Colonic mucosa (tissue), 4 donors: ENCODE measurements around the gene IFT81. TPM values are rescaled to one million over a fixed set of nuclear protein-coding genes. Genes with fewer than 3 reads are reported as not detected.
A peak's percentile ranks its signal among the peaks of the same experiment; 100 is the strongest.

Source experiments
- DNase-seq: peaks from one replicate; pipeline ENCODE4 v3.0.0-alpha.2; 2020
- H3K27ac ChIP-seq: fragments of 200-600 bp; one replicate; pipeline ENCODE4 v1.8.0; 2021
- H3K27me3 ChIP-seq: fragments of 200-600 bp; one replicate; pipeline ENCODE4 v1.8.0; 2021
- H3K36me3 ChIP-seq: fragments of 200-600 bp; one replicate; pipeline ENCODE4 v1.8.0; 2021
- H3K4me1 ChIP-seq: fragments of 200-600 bp; one replicate; pipeline ENCODE4 v1.8.0; 2021; ENCODE audit warnings: mild to moderate bottlenecking
- H3K4me3 ChIP-seq: fragments of 200-600 bp; one replicate; pipeline ENCODE4 v1.8.0; 2021
- H3K9ac ChIP-seq, 2 donors: one replicate each; pipeline ENCODE4 v1.7.0; 2013; ENCODE audit warnings: control low read depth in 2 of 2, low read depth in 2 of 2, low read length in 2 of 2
- H3K9me3 ChIP-seq: fragments of 200-600 bp; one replicate; pipeline ENCODE4 v1.8.0; 2021
- CTCF ChIP-seq: fragments of 200-600 bp; IDR thresholded peaks from one replicate; pipeline ENCODE4 v1.8.0; 2022; ENCODE audit warnings: antibody characterized with exemption, mild to moderate bottlenecking
- intact Hi-C: fragments of 100-400 bp; cut with DNase I; formaldehyde crosslinking; loops from one replicate; pipeline ENCODE4 v1.14.1; 2022
- total RNA-seq, 2 donors: library from RNA; stranded (reverse); fragmentation: NEBNext Ultra II Directional in 1 of 2; extraction: Animal tissue kit (Norgen Biotek cat#: 25700) in 1 of 2; gene quantifications; one replicate each; pipeline ENCODE4 v1.2.1, GENCODE V29; 2021
- donor health status: healthy.
- donor health status: DM: no; HTN: no; CAD: no.
- donor health status: DM: no; HTN: no; CAD: no.

The IFT81 gene
- total RNA-seq, 2 donors from 2014 or later: 4.2 to 5.3 TPM

DNA sequence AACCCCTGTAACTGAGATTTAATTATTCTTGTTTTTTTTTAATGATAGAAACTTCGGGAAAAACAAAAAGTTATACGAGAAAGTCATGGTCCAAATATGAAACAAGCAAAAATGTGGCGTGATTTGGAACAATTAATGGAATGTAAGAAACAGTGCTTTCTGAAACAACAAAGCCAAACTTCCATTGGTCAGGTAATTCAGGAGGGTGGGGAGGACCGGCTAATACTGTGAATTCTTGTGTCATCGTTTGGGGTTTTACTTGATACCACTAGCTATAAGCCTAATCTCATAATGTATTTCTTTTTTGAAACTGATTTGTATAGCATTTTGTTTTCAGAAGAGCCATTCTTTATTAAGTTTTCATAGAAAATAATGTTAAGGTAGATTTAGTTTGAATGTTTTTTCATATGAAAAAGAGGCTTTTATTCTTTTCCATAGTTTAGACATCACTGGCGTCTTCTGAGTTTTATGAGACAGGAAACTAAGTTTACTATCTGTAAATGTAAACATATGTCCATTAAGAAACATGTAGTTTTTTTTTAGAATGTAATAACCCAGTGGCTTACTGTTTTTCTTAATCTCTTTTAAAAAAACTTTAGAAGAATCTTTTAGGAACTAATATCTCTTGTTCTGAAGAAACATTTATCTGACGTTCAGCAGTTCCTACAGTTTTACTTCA, 94.0 kb downstream of the IFT81 start:
- TF ChIP-seq CTCF: no peak
- intact Hi-C loops: loop anchor here (10.0 kb wide), 1 partner anchor 1137 kb away; no protein-coding TSS in a partner anchor
- Histone ChIP-seq H3K9me3 (no peaks in the 10 kb centered on the region), H3K4me3 (no peak overlapping the region), H3K9ac (no peak overlapping the region), H3K36me3 (no peaks in the 10 kb centered on the region), H3K27ac (no peak overlapping the region), H3K27me3 (no peaks in the 10 kb centered on the region), H3K4me1 (no peaks in the 10 kb centered on the region)
- no peak for DNase-seq

DNA sequence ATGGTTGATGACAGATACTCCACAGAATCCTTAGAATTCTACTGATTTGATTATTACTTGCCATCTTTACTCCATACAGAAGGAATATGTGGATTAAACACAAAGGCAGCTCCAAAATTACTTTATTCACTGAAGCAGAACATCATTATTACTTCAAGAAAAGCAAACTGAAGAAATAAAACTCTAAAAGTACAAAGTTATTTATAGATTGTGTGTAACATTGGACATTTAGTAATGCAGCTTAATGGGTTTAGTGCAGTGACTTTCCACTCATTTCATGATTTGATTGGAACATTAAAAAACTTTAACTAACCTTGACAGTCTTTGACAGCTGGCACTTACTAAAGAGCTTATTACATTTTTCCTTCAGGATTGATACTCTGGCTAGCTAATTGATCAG, 97.9 kb downstream of the IFT81 start:
- intact Hi-C loops: loop anchor here (5.0 kb wide), 1 partner anchor 60 kb away; the partner anchor contains the start of gene ATP2A2
- TF ChIP-seq CTCF: no peak
- no peak overlapping the region for H3K27ac ChIP-seq

GRCh38 chr12:110222433-110222832, 98.3 kb downstream of the IFT81 start:
- Histone ChIP-seq H3K27me3 (no peaks in the 10 kb centered on the region), H3K9ac (no peak overlapping the region), H3K9me3 (no peaks in the 10 kb centered on the region), H3K4me1 (no peaks in the 10 kb centered on the region), H3K27ac (no peak overlapping the region), H3K36me3 (no peaks in the 10 kb centered on the region), H3K4me3 (no peak overlapping the region)
- no peak for TF ChIP-seq CTCF
- intact Hi-C loops: loop anchor here (5.0 kb wide), 1 partner anchor 60 kb away; the partner anchor contains the start of gene ATP2A2
- DNase-seq: no peak

More for the DNA sequence above, 97.9 kb downstream of the IFT81 start:
- no peak overlapping the region for H3K9ac ChIP-seq
- H3K36me3 ChIP-seq: no peaks in the 10 kb centered on the region
- H3K4me1 ChIP-seq: no peaks in the 10 kb centered on the region
- H3K9me3 ChIP-seq: no peaks in the 10 kb centered on the region
- no peak overlapping the region for H3K4me3 ChIP-seq
- H3K27me3 ChIP-seq: no peaks in the 10 kb centered on the region
- no peak for DNase-seq

DNA sequence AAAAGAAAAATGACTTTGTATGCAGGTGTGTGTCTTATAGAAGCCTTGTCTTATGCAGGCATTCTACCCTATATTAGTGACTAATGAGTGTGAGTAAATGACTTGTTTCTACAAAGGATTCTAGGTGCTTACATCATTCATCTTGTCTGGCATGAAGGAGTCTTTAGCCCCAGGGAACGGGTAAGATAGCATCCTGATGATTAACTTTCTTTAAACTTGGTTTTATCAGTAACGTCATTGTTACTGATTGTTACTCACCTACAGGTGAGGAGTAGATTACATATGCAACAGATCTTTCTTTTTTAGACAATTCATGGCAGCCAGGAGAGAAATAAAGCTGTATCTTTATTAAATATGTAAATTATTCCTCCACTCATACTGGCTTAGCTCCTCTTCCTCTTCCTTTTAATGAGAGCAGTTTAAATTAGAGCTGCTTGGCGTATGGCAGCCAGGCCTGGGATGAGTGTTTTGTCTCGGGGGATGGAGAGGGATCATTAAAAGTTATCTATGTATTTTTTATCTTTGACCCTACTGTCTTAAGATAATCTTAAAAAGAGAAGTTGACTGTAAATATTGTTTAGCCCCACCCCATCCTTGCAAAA, 99.7 kb downstream of the IFT81 start:
- no peak for TF ChIP-seq CTCF
- no peaks in the 10 kb centered on the region for H3K27me3 ChIP-seq
- intact Hi-C loops: loop anchor here (5.0 kb wide), 1 partner anchor 58 kb away; the partner anchor contains the start of gene ATP2A2
- peak overlapping the region; percentile 40 for H3K27ac ChIP-seq
- no peak for DNase-seq
- no peaks in the 10 kb centered on the region for H3K4me1 ChIP-seq
- no peak overlapping the region for H3K4me3 ChIP-seq
- no peaks in the 10 kb centered on the region for H3K36me3 ChIP-seq
- H3K9ac ChIP-seq: no peak overlapping the region
- H3K9me3 ChIP-seq: no peaks in the 10 kb centered on the region

- DNase-seq: no peak
- H3K4me3 ChIP-seq: peak overlapping the region; percentile 16
- H3K9me3 ChIP-seq: no peaks in the 10 kb centered on the region
- TF ChIP-seq CTCF: peak; percentile 38
- no peaks in the 10 kb centered on the region for H3K36me3 ChIP-seq
- peak overlapping the region; percentile 40 for H3K27ac ChIP-seq
- no peaks in the 10 kb centered on the region for H3K27me3 ChIP-seq
- no peaks in the 10 kb centered on the region for H3K4me1 ChIP-seq
- peak overlapping the region; percentile 33 to 73 for H3K9ac ChIP-seq
- intact Hi-C loops: loop anchor here (5.0 kb wide), 1 partner anchor 58 kb away; the partner anchor contains the start of gene ATP2A2
These were observed 100.5 kb downstream of the IFT81 start for GRCh38 chr12:110224379-110225304.
